ENCODE data around the gene GDF2.

Gene GDF2

DNA sequence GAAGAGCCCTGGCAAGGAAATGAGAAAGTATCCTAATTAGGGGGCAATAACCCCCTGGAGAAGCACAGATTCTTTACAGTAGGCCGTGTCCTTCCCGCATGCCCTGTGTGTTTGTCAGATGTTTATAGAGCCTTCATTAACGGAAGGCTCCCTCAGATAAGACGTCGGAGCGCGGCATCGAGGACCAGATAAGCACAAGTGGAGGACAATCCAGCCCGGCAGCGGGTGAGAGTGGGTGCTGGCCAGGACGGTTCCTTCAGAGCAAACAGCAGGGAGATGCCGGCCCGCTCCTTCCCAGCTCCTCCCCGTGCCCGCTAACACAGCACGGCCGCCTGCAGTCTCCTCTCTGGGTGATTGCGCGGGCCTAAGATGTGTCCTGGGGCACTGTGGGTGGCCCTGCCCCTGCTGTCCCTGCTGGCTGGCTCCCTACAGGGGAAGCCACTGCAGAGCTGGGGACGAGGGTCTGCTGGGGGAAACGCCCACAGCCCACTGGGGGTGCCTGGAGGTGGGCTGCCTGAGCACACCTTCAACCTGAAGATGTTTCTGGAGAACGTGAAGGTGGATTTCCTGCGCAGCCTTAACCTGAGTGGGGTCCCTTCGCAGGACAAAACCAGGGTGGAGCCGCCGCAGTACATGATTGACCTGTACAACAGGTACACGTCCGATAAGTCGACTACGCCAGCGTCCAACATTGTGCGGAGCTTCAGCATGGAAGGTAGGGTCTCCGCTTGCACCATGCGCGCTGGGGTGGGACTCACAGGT lies at the start of gene GDF2:
Gene GDF2 (plus strand): TSS at position 155 of the 762 bp plus-strand sequence. CDS start 215 bp downstream, at position 370.
- FAIRE-seq (no peak), DNase-seq (ENCODE audit: low spot score) (no peak)

DNA sequence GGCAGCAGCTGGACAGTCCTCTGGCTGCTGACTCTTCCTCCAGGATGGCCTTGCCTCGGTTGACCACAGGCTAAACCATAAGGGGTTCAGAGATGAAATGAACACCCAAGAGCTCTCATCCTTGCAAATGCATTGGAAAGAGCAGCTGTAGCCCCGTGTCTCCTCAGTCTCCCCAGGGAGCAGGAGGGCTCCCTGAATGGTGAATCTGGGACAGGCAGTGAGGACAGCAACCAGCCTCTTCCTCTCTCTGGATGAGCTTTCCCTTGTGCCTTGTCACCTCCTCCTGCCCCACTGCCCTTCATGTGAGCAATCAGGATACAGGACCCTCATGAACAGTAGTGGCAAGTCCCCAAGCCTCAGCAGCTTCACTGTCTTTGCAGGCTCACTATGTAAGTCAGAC lies 46.2 kb upstream of the GDF2 start:
- no peak for FAIRE-seq
- DNase-seq (ENCODE audit: low spot score): no peak

DNA sequence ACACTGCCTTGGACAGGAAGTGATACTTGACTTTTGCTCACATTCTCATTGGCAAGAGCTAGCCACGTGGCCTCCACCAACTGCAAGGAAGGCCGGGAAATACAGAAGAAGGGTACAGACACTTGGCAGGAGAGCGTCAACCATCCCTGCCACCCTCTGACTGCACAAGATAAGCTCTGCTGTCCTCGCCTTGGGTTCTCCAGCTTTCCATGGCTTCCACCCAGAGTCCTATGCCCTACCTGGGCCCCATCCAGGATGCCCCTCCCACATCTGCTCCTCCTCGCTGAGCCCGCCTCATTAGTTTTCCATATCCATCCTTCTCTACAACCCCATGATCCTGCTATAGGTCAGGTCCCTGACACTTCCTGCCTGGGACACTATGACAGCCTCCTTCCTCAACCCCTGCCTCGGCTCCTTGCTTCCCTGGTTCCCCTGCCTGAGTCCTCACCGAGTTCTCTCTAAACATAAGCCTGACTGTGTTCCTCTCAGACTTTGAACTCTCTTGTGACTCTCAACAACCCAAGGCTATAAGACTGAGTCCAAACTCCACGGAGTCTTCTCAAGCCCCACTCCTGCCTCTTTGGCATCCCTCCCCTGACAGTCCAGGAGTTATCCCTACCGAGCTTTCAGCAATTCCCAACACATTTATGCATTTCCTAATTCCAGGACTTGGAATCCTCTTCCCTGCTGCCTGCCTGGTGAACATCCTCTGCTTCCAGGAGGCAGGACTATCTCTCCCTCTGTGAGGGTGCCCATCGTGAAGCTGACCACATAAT lies 45.5 kb upstream of the GDF2 start:
- no peak for DNase-seq (ENCODE audit: low spot score)
- no peak for FAIRE-seq

DNA sequence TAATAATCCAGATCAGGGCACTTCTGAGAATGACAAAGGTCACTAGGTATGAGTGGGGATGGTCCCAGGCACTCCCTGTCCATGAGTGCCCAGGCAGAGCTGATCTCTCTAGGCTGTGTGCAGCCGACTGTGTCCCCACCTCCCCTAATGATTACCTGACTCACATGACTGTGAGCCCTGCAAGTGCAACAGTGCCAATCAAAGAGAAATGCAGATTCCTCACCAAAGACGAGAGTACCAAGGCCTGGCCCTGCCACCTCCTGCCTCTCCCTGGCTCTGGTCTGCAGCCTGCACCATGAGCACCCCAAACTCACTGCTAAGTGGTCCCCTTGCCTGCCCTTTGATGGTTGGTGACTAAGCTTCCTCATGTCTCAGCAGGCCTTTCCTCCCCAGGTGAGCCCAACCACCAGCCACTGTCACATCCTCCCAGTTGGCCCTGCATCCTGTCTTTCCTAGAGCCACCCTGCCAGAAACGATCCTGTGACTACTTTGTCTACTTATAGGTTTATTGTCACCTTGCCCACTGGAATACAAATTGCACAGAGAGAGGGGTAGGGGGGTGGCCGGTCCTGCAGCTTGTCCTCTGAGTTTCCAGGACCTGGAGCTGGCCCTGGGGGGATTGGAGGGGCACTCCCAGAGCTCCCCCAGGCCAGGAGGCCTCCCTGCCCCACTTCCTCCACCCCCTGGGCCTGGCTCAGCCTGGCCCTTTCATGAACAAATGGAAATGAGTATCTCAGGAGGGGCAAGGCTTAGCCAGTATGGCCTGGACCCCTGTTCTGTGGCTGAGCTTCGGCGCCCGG lies 44.7 kb upstream of the GDF2 start:
- DNase-seq (ENCODE audit: low spot score) (no peak), FAIRE-seq (no peak)

DNA sequence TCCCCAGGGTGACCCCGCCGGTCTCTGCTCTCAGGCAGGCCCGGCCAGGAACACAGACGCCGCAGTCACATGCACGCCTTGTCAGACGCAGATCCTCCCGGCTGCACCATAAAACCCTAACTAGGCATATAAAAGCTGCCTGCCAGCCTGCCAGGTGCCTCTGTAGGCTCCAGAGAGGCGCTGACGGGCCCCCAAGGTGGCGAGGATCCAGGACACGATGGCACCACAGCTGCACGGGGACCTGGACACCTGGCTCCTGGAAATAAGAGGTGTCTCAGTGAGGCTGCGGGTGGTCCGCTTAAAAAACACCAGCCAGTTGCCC lies 44.1 kb upstream of the GDF2 start:
- FAIRE-seq: no peak
- DNase-seq (ENCODE audit: low spot score): no peak

DNA sequence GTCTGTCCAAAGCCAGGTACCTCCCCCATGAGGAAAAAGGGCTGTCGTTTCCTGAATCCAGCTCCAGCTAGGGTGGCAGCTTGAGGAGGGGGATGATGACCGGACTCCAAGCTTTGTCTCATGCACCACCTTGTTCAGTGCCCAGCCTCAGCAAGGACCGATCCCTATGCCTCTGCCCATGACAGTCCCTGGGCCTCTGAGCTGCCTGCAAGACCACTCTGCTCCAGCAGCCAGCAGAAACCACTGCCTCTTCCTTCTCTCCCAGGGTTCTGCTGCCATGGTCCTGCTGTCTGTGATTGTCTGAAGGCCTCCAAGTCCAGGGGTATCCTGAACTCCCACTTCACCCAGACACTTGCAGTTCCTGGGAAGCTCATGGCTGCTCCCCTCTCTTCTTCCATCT lies 43.5 kb upstream of the GDF2 start:
- FAIRE-seq: no peak
- no peak for DNase-seq (ENCODE audit: low spot score)

DNA sequence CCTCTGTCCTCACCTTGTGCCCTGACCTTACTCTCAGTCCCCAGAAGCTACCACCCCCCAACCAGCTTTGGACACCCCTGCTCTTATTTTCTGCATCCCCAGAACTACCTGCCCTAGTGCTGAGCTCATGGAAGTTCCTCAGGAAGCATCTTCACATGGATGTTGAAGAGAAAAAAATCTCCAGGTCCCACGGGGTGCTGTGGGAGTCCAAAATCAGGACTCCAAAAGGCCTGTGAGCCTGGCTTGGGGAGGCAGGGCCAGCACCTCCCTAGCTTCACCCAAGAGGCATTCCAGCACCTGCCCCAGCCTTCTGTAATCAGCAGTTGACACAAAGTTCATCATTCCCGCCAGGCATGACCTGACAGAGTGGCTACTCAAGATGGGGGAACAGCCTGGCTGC lies 43.0 kb upstream of the GDF2 start:
- FAIRE-seq (no peak), DNase-seq (ENCODE audit: low spot score) (no peak)

DNA sequence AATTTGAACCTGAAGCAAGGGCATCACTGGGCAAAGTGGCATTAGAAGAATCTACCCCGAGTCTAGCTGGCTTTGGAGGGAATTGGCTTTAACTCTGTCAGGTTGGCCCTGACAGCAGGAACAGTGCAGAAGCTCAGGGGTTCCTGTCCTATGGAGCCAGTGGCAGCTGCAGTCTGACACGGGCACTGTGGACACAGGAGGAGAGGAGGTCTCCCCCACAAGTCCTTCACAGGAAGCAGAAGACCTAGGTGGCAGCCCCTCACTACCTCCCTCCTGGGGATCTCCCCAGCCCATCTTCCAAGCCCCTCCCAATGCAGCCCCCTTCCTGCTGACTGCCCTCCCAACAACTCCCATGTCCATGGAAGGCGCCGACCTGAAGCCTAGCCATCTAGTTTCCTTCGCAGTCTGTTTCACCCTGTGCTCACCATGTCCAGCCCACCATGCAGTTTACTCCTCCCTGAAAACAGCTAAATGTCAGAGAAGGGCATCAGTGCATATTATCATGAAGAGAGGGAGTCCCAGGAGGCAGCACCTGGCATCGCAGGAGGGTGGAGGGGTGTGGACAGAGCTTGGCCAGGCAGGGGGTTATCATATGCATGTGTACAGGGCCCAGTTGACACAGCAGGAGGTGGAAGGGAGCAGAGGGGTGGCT lies 40.1 kb upstream of the GDF2 start:
- FAIRE-seq (no peak), DNase-seq (ENCODE audit: low spot score) (no peak)

DNA sequence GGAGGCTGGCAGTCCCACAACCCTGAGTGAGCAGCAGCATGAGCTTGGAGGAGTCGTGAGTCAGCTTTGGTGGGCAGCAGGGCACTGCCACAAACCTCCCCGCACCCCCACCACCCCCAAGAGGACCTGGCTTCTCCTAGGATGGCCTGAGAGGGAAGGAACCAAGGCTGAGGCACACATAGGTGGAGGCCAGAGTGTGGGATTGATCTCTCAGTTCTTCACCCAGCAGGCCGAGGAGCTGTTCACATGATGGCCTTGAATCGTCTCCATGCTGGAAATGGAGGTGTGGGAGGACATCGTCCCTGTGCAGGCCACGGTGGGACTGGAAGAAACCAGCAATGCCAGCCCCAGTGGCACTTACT lies 39.6 kb upstream of the GDF2 start:
- DNase-seq (ENCODE audit: low spot score): no peak
- FAIRE-seq: no peak

DNA sequence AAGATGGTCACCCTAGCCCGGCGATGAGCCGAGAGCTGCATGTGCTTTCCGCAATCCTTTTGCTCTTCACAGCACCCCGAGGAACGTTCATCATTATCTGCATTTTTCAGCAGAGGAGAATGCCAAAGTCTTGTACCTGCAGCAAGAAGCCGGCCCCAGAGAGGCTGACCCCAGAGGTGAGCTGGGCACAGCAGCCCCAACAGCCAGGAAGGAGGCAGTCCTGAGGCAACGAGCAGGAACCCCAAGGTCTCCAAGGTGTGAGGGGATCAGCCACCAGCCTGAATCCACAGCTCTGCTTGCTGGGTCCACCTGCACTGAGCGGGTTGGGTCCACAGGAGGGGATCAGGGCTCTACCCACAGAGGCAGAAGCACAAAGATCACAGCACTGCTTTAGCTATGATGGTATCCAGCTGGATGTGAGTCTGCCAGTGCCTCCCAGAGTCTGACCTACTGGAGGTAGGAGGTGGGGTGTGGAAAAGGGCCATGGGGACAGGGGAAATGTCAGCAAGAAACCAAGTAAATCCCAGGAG lies 39.1 kb upstream of the GDF2 start:
- no peak for FAIRE-seq
- DNase-seq (ENCODE audit: low spot score): no peak

DNA sequence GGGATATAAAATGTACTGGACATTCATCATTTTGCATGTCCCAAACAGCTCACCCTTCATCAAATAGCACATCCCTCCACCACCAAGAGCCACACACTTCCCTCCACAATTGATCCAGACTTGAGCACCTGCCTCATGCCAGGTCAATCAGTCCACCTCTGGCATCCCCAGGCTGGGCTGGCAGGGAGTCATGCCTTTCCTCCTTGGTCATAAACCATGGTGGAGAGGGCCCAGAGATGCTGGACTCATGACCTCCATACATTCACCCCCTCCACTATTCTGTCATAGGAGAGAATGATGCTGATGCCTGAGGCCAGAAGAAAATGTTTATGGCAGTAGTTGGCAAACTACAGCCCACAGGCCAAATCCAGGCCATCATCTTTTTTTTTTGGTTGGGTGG lies 38.4 kb upstream of the GDF2 start:
- no peak for DNase-seq (ENCODE audit: low spot score)
- no peak for FAIRE-seq

DNA sequence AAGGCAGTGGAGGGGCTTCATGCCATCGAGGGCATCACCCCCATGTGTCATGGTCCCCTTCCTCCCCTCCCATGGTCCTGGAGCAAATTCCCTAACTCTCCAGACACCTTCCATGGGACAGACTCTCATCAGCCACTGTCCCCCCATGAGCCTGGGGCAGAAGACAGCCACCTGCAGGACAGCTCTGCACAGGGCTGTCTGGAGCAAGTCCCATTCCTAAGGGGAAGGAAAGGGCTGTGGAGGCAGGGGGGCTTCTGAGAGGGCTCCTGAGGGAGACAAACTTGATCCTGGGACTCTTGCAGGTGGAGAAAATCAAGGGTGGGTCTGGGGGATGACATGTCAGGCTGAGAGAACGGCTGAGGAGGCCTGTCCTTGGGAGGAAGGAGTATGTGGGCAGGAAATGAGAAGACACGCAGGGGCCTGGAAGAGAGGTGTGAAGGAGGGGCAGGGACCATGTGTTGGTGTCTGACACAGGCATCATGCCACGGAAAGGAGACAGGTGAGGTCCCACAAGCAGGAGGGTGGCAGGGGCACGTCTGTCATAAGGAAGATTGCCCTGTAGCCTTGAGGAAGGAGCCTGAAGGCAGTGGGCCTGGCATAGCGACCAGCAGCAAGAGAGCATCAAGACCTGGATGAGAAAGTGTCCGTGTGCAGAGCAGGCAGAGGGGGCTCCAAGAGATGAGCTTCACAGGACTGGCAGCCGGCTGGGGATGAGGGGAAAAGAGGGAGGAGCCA lies 36.7 kb upstream of the GDF2 start:
- no peak for FAIRE-seq
- DNase-seq (ENCODE audit: low spot score): no peak

DNA sequence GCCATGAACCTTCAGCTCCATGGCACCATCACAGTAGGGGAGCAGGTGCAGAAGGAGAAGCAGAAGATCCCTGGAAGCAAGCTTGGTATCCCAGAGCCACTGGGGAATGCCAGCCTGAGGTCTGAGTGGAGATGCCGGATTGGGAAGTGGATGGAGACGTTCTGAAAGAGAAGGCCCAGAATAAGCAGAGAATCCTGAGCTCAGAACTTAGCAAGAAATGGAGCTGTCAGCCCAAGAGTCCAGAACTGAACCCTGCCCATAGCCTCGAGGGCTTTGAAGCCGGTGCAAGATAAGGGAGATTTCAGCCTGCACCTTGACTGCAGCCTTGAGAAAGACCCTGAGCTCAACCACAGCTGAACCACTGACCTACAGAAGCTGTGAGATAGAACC lies 36.1 kb upstream of the GDF2 start:
- FAIRE-seq (no peak), DNase-seq (ENCODE audit: low spot score) (no peak)

DNA sequence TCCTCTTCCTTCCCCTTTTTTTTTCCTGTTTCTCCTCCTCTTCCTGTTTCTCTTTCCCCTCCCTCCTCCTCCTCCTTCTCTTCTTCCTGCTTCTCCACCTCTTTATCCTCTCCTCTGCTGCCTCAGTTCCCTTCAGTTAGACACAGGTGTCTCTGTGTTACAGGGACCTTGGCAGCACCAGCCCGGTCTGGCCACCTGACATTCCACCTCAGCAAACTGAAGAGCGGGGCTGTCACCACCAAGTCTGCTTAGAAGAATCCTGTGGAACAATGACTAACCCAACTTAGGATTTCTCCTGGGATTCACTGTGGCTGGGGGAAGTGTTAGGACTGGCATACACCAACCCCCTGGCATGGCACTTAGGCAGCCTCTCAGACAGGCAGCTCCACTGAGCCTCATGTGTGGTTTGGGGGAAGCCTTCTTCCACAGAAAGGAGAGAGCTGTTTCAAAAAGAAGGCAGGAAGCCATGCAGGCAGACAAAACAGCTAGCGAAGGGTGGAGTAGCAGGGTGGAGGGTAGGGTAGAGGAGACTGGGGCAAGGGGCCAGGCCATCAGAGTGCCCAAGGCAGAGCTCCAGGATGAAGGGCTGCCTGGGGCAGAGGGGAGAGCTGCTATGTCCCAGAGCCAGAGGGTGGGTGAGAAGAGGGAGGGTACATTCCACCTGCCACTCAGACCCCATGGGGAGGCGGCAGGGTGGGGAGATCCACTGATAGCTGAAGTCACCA lies 35.5 kb upstream of the GDF2 start:
- no peak for FAIRE-seq

DNA sequence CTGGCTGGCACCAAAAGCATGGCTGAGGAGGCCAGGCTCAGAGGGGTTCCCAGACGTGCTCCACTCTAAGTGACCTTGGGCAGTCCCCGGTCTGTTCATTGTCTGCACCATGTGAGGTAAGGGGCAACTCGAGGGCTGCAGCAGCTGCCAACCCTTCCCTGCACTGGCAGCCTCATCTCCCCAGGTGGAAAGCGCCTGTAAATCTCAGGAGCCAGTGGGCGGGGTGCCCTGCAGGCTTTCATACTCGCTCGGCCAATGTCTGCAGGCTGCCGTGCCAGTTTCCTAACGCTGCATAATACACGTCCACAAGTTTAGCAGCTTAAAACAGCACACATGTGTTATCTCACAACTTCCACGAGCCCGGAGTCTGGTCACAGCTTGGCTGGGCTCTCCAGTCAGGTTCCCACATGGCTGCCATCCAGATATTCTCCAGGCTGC lies 34.9 kb upstream of the GDF2 start:
- DNase-seq (ENCODE audit: low spot score) (no peak), FAIRE-seq (no peak)

More for the DNA sequence above, 35.5 kb upstream of the GDF2 start:
- no peak for DNase-seq (ENCODE audit: low spot score)

DNA sequence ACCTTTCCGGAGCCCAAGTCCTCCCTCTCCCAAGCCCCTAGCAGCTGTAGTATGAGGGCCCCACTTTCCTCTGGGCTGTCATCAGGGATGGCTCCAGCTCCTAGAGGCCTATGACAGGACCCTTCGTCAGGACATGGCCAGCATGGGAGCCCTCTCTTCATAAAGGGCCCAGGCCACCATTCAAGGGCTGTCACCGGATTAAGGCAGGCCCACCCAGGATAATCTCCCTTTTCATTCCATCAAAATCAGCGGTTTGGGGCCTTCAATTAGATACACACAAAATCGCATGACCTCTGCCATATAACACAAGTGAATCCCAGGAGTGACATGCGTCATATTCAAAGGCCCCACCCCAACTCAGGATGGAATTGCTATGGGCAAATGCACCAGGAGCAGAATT lies 34.4 kb upstream of the GDF2 start:
- DNase-seq (ENCODE audit: low spot score) (no peak), FAIRE-seq (no peak)

DNA sequence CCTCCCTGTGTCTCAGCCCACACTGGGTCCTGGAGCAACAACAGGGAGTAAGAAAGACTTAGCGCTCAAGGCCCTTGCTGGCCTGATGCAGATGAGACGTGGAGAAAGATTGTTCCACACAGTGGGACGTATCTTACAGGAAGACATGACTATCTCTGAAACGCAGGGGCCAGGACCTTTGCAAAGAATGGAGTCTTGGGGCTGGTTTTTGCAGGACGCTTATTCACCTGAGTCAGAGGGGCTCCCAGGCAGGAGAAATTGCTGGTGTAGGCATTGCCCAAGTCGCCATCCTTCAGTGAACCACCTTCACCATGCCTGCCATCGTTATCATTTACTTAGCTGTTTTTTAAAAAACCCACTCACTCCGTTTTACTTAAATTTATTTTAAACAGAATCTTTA lies 34.0 kb upstream of the GDF2 start:
- DNase-seq (ENCODE audit: low spot score) (no peak), FAIRE-seq (no peak)

DNA sequence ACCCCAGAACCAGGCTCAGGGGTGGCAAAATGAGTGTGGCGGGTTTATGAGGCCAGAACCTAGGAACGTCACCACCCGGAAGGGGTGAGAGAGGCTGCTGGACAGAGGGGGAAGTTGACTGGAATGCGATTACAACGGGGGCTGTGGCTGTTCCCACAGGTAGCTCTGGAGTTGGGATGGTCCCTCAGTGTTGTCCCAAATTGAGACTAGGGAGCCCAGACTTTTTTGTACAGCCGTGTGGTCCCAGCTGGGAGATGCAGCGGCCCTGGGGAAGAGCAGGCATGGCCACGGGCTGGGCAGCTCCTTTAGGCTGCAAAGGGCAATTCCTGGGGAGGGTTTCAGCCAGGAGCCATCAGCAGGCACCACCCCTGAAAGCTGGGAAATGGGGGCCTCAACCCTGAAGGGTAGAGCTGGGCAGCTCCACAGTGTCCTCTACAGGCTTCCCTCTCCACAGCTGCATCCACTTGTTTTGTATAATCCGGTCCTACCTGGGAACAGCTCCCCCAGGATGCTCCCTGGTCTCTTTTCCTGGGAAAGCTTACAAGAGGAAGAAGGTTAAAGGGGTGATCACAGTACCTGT lies 33.2 kb upstream of the GDF2 start:
- FAIRE-seq (no peak), DNase-seq (ENCODE audit: low spot score) (no peak)

DNA sequence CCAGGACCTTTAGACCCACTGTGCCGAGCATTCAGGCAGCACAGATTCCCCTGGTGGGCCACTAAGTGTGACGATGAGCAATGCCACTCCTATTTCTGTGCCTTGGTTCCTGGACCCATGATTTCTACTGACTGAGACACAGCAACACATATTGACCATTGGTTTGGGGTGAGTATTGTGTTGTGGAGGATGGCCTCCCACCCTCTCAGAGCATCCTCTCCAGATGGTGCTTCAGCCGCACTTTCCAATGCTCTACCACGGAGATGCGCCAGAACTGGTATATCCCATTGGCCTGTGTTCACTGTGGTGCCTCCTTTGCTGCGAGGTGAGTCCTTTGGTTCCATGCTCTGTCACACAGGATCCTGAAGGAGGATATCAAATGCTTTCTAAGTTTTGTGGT lies 32.3 kb upstream of the GDF2 start:
- no peak for FAIRE-seq

DNA sequence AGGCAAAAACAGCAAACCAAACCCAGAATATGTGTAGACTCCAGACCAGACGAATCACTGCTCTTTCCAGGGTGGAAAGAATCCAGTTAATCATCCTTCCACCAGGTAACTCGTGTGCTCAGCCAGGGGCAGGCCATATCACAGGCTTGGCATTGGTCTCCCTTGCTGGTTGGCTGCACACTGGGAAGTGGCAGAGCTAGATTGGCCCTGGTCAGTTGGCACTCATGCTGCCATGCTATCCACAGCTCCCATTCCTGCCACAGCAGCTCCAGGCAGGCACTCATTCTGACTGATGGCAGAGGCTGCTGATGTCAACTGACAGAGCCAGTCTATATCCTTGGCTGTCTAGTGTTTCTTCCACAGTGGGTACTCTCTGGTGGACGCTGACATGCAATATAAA lies 31.9 kb upstream of the GDF2 start:
- no peak for DNase-seq (ENCODE audit: low spot score)
- FAIRE-seq: no peak

More for the DNA sequence above, 32.3 kb upstream of the GDF2 start:
- no peak for DNase-seq (ENCODE audit: low spot score)
